Measurements from ENCODE around the gene EDIL3. TPM values are rescaled to one million over a fixed set of nuclear protein-coding genes. Genes with fewer than 3 reads are reported as not detected.

EDIL3 gene
- total RNA-seq, 4 donors from 2014 or later: 9.4 to 21.5 (median 17.5) TPM

DNA sequence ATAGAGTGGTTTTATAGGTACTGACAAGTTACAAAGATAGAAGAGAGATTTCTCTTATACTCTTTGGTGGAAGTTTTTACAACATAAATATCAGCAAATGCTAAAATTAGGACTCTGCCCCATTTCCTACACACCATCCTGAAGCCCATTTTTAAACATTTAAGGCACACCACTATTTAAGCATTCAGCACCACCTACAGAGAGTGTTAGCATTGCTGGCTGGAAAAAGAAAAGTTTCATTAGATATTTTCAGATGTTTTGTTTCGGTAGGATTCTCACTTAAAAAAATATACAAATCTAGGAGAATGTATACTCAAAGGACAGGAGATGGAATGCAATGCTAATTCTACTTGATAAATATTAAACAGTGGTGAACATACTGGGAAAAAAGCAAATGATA is 471.1 kb downstream of the EDIL3 start:
- H3K9me3 ChIP-seq: no peaks in the 10 kb centered on the region
- H3K27ac ChIP-seq: no peak overlapping the region
- no peaks in the 10 kb centered on the region for H3K36me3 ChIP-seq
- no peaks in the 10 kb centered on the region for H3K27me3 ChIP-seq
- TF ChIP-seq POLR2A (IDR thresholded peaks at IDR 0.05) (no peak), EP300 (IDR thresholded peaks at IDR 0.05) (no peak), POLR2AphosphoS5 (IDR thresholded peaks at IDR 0.05) (no peak)
- TF ChIP-seq, protein P1, sequence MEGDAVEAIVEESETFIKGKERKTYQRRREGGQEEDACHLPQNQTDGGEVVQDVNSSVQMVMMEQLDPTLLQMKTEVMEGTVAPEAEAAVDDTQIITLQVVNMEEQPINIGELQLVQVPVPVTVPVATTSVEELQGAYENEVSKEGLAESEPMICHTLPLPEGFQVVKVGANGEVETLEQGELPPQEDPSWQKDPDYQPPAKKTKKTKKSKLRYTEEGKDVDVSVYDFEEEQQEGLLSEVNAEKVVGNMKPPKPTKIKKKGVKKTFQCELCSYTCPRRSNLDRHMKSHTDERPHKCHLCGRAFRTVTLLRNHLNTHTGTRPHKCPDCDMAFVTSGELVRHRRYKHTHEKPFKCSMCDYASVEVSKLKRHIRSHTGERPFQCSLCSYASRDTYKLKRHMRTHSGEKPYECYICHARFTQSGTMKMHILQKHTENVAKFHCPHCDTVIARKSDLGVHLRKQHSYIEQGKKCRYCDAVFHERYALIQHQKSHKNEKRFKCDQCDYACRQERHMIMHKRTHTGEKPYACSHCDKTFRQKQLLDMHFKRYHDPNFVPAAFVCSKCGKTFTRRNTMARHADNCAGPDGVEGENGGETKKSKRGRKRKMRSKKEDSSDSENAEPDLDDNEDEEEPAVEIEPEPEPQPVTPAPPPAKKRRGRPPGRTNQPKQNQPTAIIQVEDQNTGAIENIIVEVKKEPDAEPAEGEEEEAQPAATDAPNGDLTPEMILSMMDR (IDR thresholded peaks at IDR 0.05): no peak
- no peak for DNase-seq (ENCODE audit: low spot score in 2 of 2)
- 95% methylated on average over 1 of the region's 1 CpG for WGBS
- H3K4me1 ChIP-seq: no peaks in the 10 kb centered on the region
- H3K4me3 ChIP-seq: no peak overlapping the region

DNA sequence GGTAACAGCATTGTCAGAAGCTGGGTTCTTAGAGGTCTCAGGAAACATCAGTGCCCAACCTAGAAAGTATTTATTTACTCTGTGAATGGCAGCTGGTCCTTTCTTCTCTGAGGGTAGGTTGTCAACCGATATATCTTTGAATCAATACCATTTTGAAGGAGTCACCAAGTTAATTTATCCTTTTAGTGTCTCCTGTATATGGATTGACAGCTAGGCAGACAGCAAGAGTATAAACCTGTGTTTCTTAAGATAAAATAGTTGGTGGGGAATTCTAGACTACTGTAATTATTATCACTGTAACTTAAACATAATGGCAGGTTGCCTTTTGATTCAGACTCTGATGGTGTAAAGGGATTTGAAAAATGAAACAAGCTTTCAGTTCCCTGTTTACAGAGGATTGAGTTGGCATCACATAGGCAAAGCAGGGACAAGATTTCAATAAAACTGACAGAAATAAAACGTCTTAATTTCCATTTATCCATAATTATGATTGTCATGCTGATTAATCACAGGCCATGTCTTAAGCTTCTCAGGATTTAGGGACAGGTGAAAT is 473.2 kb downstream of the EDIL3 start:
- TF ChIP-seq POLR2AphosphoS5 (IDR thresholded peaks at IDR 0.05) (no peak), EP300 (IDR thresholded peaks at IDR 0.05) (no peak), POLR2A (IDR thresholded peaks at IDR 0.05) (no peak)
- TF ChIP-seq, protein P1 (IDR thresholded peaks at IDR 0.05): no peak
- 67% methylated on average over 2 of the region's 2 CpGs for WGBS

DNA sequence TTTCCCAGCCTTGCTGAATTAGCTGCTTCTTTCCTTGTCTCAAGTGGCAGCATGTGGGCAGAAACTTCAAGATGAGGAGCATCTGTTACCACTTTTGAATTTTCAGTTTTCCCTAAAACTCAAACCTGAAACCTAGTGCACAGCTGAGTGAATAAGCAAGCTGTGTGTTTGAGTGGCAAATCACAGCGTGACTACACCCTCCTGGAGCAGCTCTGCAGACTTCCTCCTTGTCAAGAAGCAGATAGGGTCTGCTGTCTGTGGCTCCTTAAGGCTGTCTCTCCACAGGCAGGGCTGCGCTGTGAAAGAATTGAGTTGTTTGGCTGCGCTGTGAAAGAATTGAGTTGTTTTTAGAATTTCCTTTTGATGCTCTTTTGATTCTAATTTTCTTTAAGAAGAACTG is 484.4 kb downstream of the EDIL3 start:
- no peak for DNase-seq (ENCODE audit: low spot score in 2 of 2)
- H3K27me3 ChIP-seq: no peaks in the 10 kb centered on the region
- H3K4me1 ChIP-seq: no peaks in the 10 kb centered on the region
- no peak overlapping the region for H3K4me3 ChIP-seq
- 60% methylated on average over 3 of the region's 3 CpGs for WGBS
- no peak overlapping the region for H3K27ac ChIP-seq
- no peaks in the 10 kb centered on the region for H3K36me3 ChIP-seq
- H3K9me3 ChIP-seq: no peaks in the 10 kb centered on the region
- no peak for TF ChIP-seq POLR2A (IDR thresholded peaks at IDR 0.05)
- no peak for TF ChIP-seq EP300 (IDR thresholded peaks at IDR 0.05)
- TF ChIP-seq, protein P1 (IDR thresholded peaks at IDR 0.05): no peak
- TF ChIP-seq POLR2AphosphoS5 (IDR thresholded peaks at IDR 0.05): no peak

More for the DNA sequence above, 473.2 kb downstream of the EDIL3 start:
- no peak for DNase-seq (ENCODE audit: low spot score in 2 of 2)
- H3K36me3 ChIP-seq: no peaks in the 10 kb centered on the region
- H3K4me3 ChIP-seq: no peak overlapping the region
- H3K9me3 ChIP-seq: no peaks in the 10 kb centered on the region
- no peak overlapping the region for H3K27ac ChIP-seq
- H3K4me1 ChIP-seq: no peaks in the 10 kb centered on the region
- no peaks in the 10 kb centered on the region for H3K27me3 ChIP-seq

DNA sequence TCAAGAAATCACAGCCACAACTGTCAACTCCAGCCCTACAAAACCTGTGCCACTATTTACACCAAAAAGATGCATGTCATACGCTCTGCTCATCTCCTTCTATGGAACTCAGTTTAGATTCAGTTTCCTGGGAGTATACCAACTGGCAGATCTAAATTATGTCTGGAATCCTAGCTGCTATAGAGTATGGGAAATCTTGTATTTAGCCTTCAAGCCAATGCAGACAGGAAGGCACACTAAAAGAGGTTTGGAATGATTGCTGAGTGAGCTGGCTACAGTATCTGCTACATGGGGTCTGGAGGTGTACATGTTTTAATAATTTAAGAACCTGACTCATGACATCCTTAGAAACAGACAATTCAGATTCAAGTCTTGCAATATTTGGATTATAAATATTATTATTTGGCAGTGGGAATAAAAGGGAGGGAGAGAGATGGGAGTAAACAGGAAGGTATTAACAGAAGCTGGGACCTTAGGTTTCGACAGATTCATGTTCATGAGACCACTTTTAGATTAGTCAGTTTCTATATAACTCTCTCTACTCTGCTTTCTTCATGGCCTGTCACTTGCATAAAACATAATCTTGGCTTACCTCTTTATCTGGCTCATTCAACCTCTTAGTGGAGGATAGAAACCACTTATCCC is 485.2 kb downstream of the EDIL3 start:
- no peak overlapping the region for H3K4me3 ChIP-seq
- TF ChIP-seq POLR2A (IDR thresholded peaks at IDR 0.05): no peak
- TF ChIP-seq, protein P1 (IDR thresholded peaks at IDR 0.05): no peak
- no peak for TF ChIP-seq EP300 (IDR thresholded peaks at IDR 0.05)
- TF ChIP-seq POLR2AphosphoS5 (IDR thresholded peaks at IDR 0.05): no peak
- no peak overlapping the region for H3K27ac ChIP-seq
- DNase-seq (ENCODE audit: low spot score in 2 of 2): no peak
- no peaks in the 10 kb centered on the region for H3K9me3 ChIP-seq
- H3K4me1 ChIP-seq: no peaks in the 10 kb centered on the region
- H3K36me3 ChIP-seq: no peaks in the 10 kb centered on the region
- WGBS: 74% methylated on average over 2 of the region's 2 CpGs
- H3K27me3 ChIP-seq: no peaks in the 10 kb centered on the region

DNA sequence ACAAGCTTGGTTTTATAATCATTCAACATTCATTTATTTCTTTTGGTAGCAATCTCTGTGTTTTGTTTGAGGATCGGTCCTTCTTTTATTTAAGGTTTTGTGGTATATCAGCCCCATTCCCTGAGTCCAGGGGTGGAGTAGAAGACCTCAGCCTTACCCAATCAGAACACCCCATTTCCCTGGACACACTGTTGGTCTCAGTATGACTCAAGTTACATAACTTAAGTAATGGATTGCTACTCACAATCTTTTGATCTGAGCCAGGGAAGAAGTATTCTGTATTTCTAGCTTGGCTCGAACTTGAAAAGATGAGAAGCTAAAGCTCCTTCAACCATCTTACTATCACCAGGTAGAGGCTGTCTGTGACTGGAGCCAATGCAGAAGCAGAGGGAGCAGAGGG is 488.8 kb downstream of the EDIL3 start:
- H3K4me1 ChIP-seq: no peaks in the 10 kb centered on the region
- H3K9me3 ChIP-seq: no peaks in the 10 kb centered on the region
- H3K27me3 ChIP-seq: no peaks in the 10 kb centered on the region
- no peaks in the 10 kb centered on the region for H3K36me3 ChIP-seq
- TF ChIP-seq EP300 (IDR thresholded peaks at IDR 0.05) (no peak), POLR2A (IDR thresholded peaks at IDR 0.05) (no peak), POLR2AphosphoS5 (IDR thresholded peaks at IDR 0.05) (no peak)
- TF ChIP-seq, protein P1 (IDR thresholded peaks at IDR 0.05): no peak
- no peak overlapping the region for H3K27ac ChIP-seq
- H3K4me3 ChIP-seq: no peak overlapping the region
- 88% methylated on average over 2 of the region's 2 CpGs for WGBS
- DNase-seq (ENCODE audit: low spot score in 2 of 2): no peak

Data from suprapubic skin (tissue), 4 donors.